OCI-LY1 (cell line): ENCODE results near the gene PNLIPRP1.

Source experiments
- CTCF ChIP-seq: fragments of 200-600 bp; sonication (generic), shearing (Covaris generic); IDR thresholded peaks from 2 replicates; pipeline ENCODE4 v1.5.1; 2017; ENCODE audit warnings: mild to moderate bottlenecking, antibody characterized with exemption, low read length, moderate library complexity, mixed read lengths
- EZH2 ChIP-seq: fragments of 200-600 bp; sonication (generic), shearing (Covaris generic); IDR thresholded peaks from 2 replicates; pipeline ENCODE4 v1.8.0; 2017; ENCODE audit warnings: borderline replicate concordance, mixed run types, mild to moderate bottlenecking, antibody characterized with exemption, low read length, moderate library complexity, mixed read lengths

GRCh38 chr10:116621934-116622655, 31.3 kb downstream of the PNLIPRP1 start:
- TF ChIP-seq CTCF (no peak), EZH2 (no peak)
